Right ventricle myocardium superior (tissue), 1 donor: ENCODE measurements around the gene LAMA4. TPM values are rescaled to one million over a fixed set of nuclear protein-coding genes. Genes with fewer than 3 reads are reported as not detected.
A peak's percentile ranks its signal among the peaks of the same experiment; 100 is the strongest.

ENCODE experiments used
- ATAC-seq: fragments of 200-7000 bp; cut with Tn5 transposase; one replicate; pipeline ENCODE4 v1.9.1; 2020; ENCODE audit warnings: mild to moderate bottlenecking; ENCODE audit not compliant: poor library complexity
- DNase-seq: peaks from one replicate; pipeline ENCODE4 v3.0.0-alpha.2; 2020
- intact Hi-C: fragments of 100-400 bp; cut with DNase I; formaldehyde crosslinking; loops from one replicate; pipeline ENCODE4 v1.11.2; 2022
- total RNA-seq: library from RNA; stranded (reverse); fragmentation: NEBNext Ultra II Directional; extraction: Animal tissue kit (Norgen Biotek cat#: 25700); gene quantifications from one replicate; pipeline ENCODE4 v1.2.1, GENCODE V29; 2021
- donor health status: DM: no; HTN: yes; CAD: no; lungs with severe emphysema.

LAMA4 gene
- total RNA-seq, 1 donor from 2014 or later: 71.1 TPM

GRCh38 chr6:112179631-112180030, 74.7 kb downstream of the LAMA4 start:
- DNase-seq: no peak
- no peak for ATAC-seq
- intact Hi-C loops: loop anchor here (2.0 to 5.0 kb wide), 2 partner anchors 103 to 131 kb away; no protein-coding TSS in a partner anchor

GRCh38 chr6:112178846-112179245, 75.5 kb downstream of the LAMA4 start:
- DNase-seq (no peak), ATAC-seq (no peak)
- intact Hi-C loops: no loop called here

GRCh38 chr6:112177092-112177491, 77.3 kb downstream of the LAMA4 start:
- intact Hi-C loops: no loop called here
- ATAC-seq (no peak), DNase-seq (no peak)

GRCh38 chr6:112176175-112176574, 78.2 kb downstream of the LAMA4 start:
- intact Hi-C loops: no loop called here
- DNase-seq: no peak
- ATAC-seq: no peak

- intact Hi-C loops: no loop called here
- ATAC-seq: no peak
These were observed 81.1 kb downstream of the LAMA4 start for GRCh38 chr6:112173221-112173804.

GRCh38 chr6:112172540-112172939, 81.8 kb downstream of the LAMA4 start:
- intact Hi-C loops: no loop called here
- ATAC-seq (peak; percentile 29), DNase-seq (no peak)

More at GRCh38 chr6:112173221-112173804, 81.1 kb downstream of the LAMA4 start:
- DNase-seq: no peak

GRCh38 chr6:112169541-112169940, 84.8 kb downstream of the LAMA4 start:
- intact Hi-C loops: no loop called here
- DNase-seq: no peak
- no peak for ATAC-seq

- intact Hi-C loops: no loop called here
- DNase-seq (peak; percentile 65), ATAC-seq (peak; percentile 75)
These were observed 90.8 kb downstream of the LAMA4 start for GRCh38 chr6:112163295-112164257.

GRCh38 chr6:112160745-112161144, 93.6 kb downstream of the LAMA4 start:
- intact Hi-C loops: no loop called here
- DNase-seq: no peak
- ATAC-seq: no peak

- DNase-seq: no peak
- intact Hi-C loops: no loop called here
- no peak for ATAC-seq
These were observed 97.7 kb downstream of the LAMA4 start for GRCh38 chr6:112156668-112157067.

GRCh38 chr6:112155886-112156285, 98.5 kb downstream of the LAMA4 start:
- ATAC-seq (no peak), DNase-seq (no peak)
- intact Hi-C loops: no loop called here

GRCh38 chr6:112154711-112155110, 99.7 kb downstream of the LAMA4 start:
- intact Hi-C loops: no loop called here
- ATAC-seq: no peak

GRCh38 chr6:112153926-112154607, 100.3 kb downstream of the LAMA4 start:
- no peak for ATAC-seq
- intact Hi-C loops: no loop called here
- no peak for DNase-seq

More at GRCh38 chr6:112154711-112155110, 99.7 kb downstream of the LAMA4 start:
- DNase-seq: no peak

- intact Hi-C loops: no loop called here
- DNase-seq (no peak), ATAC-seq (peak; percentile 67)
These were observed 104.0 kb downstream of the LAMA4 start for GRCh38 chr6:112150363-112150762.

- ATAC-seq: peak; percentile 62
- no peak for DNase-seq
- intact Hi-C loops: no loop called here
These were observed 104.6 kb downstream of the LAMA4 start for GRCh38 chr6:112149719-112150263.

- DNase-seq (no peak), ATAC-seq (peak; percentile 35)
- intact Hi-C loops: no loop called here
These were observed 105.1 kb downstream of the LAMA4 start for GRCh38 chr6:112149236-112149635.

- DNase-seq: no peak
- intact Hi-C loops: no loop called here
- no peak for ATAC-seq
These were observed 106.3 kb downstream of the LAMA4 start for GRCh38 chr6:112148103-112148502.

- ATAC-seq (no peak), DNase-seq (no peak)
- intact Hi-C loops: no loop called here
These were observed 109.2 kb downstream of the LAMA4 start for GRCh38 chr6:112145080-112145573.
